ENCODE data around the gene CADPS. TPM values are rescaled to one million over a fixed set of nuclear protein-coding genes. Genes with fewer than 3 reads are reported as not detected.

Gene CADPS
- total and polyA plus RNA-seq, 9 of the 15 experiments (the other 6 are each of a cell fraction or from before 2014, with no cell fraction given), result not detected

DNA sequence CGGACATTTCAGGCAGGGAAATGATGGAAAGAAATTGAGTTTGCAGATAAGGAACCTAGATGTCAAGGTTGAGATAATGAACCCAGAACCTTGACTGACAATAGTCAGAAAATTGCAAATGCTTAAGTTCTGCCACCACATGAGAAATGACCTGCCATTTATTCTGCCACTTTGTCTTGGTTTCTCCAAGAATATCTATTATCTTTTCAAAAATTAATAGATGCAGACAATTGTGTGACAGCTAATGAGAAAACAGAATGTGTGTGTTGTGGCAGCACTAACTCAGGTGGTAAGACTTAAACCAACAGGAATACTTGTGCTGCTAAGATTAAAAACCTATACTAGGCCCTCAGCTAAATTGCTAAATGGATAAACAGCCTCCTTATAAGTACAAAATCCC lies 52.3 kb downstream of the CADPS start:
- intact Hi-C loops (cut with micrococcal nuclease), result no loop called here
- no peak for DNase-seq (ENCODE audit: extremely low read depth in 1 of 4, low spot score in 3 of 4)
- Histone ChIP-seq H3K27me3 (ENCODE audit: control insufficient read depth in 2 of 2, insufficient read depth in 2 of 2, low read length in 2 of 2) (no peaks in the 10 kb centered on the region), H3K9ac (ENCODE audit: insufficient read depth in 1 of 2, low read depth in 2 of 2, low read length in 2 of 2) (no peak overlapping the region), H4K20me1 (replicated peaks; ENCODE audit: control insufficient read depth, insufficient read depth, low read length) (no peaks in the 10 kb centered on the region), H3K4me1 (replicated peaks in 1 of 2; ENCODE audit: control insufficient read depth in 2 of 2, insufficient read depth in 2 of 2, low read length in 2 of 2) (no peaks in the 10 kb centered on the region), H3K9me1 (ENCODE audit: control insufficient read depth, insufficient read depth, low read length) (no peaks in the 10 kb centered on the region), H3K36me3 (ENCODE audit: control insufficient read depth, insufficient read depth, low read length) (no peaks in the 10 kb centered on the region), H3K4me3 (no peak overlapping the region), H3K27ac (ENCODE audit: extremely low read depth, low read depth, low read length) (no peak overlapping the region), H3K79me2 (ENCODE audit: control insufficient read depth, insufficient read depth, low read length) (no peaks in the 10 kb centered on the region), H3K9me3 (replicated peaks; ENCODE audit: control insufficient read depth, insufficient read depth, low read depth, low read length) (no peaks in the 10 kb centered on the region), H3K4me2 (ENCODE audit: insufficient read depth, low read length) (no peak overlapping the region), H2AFZ (ENCODE audit: low read depth, low read length) (no peak overlapping the region)
- POLR2A ChIA-PET, result no interaction called here
- no TSS peak for BruUV-seq (replicated peaks)
- in situ Hi-C loops (cut with MboI), result no loop called here
- CTCF ChIA-PET (ENCODE audit: low intra/inter-chr PET ratio), result no interaction called here
- no peak for ATAC-seq
- FAIRE-seq, result no peak
- TF ChIP-seq PML (IDR thresholded peaks at IDR 0.05; ENCODE audit: low read length) (no peak), TARDBP (IDR thresholded peaks at IDR 0.05) (no peak), HLTF (IDR thresholded peaks at IDR 0.05) (no peak), NONO (IDR thresholded peaks at IDR 0.05; ENCODE audit: low read depth in 2 of 2, low read length in 1 of 2) (no peak), GTF2F1 (IDR thresholded peaks at IDR 0.05; ENCODE audit: low read depth, low read length) (no peak), SMARCA4 (IDR thresholded peaks at IDR 0.05) (no peak), PREB (CRISPR knock-in tag; IDR thresholded peaks at IDR 0.05) (no peak), ZNF212 (CRISPR knock-in tag; IDR thresholded peaks at IDR 0.05) (no peak), ZNF134 (CRISPR knock-in tag; conservative IDR thresholded peaks at IDR 0.05) (no peak), TAL1 (IDR thresholded peaks at IDR 0.05) (no peak), SLC30A9 (CRISPR knock-in tag; IDR thresholded peaks at IDR 0.05) (no peak), HNRNPL (IDR thresholded peaks at IDR 0.05; ENCODE audit: low read depth, low read length) (no peak), BACH1 (tag; IDR thresholded peaks at IDR 0.05) (no peak), GTF2E2 (tag; IDR thresholded peaks at IDR 0.05) (no peak)
- TF ChIP-seq, protein P1, sequence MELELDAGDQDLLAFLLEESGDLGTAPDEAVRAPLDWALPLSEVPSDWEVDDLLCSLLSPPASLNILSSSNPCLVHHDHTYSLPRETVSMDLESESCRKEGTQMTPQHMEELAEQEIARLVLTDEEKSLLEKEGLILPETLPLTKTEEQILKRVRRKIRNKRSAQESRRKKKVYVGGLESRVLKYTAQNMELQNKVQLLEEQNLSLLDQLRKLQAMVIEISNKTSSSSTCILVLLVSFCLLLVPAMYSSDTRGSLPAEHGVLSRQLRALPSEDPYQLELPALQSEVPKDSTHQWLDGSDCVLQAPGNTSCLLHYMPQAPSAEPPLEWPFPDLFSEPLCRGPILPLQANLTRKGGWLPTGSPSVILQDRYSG (tag; conservative IDR thresholded peaks at IDR 0.05; ENCODE audit: low read depth), result no peak
- 0% methylated on average over 1 of the region's 1 CpG for WGBS (ENCODE audit: insufficient coverage, low coverage, missing lambda C conversion rate)

Data from K562 (cell line).